Upper lobe of left lung (tissue), 4 donors: Measurements from ENCODE around the gene CAP2.
"Not testable (repeated sequence)": the region's sequence is repeated elsewhere in the genome, so short reads cannot be mapped to it uniquely, and the experiment has no call there.

Source experiments
- EP300 ChIP-seq, 4 donors: sonication (generic); formaldehyde crosslinking; IDR thresholded peaks; one replicate each; pipeline ENCODE4 v1.5.1; 2017; ENCODE audit warnings: antibody characterized with exemption in 4 of 4, control low read depth in 2 of 4
- POLR2A ChIP-seq, 4 donors: fragments of 450-650 bp; IDR thresholded peaks; one replicate each; pipeline ENCODE4 v1.5.1; 2016 to 2017; ENCODE audit warnings: antibody characterized with exemption in 4 of 4, mild to moderate bottlenecking in 2 of 4
- TF ChIP-seq, protein P1 (sequence below), 6 experiments: fragments of 450-650 bp in 4 of 6; fragments of 200-600 bp in 2 of 6; sonication (generic) in 2 of 6; IDR thresholded peaks; one replicate each; pipeline ENCODE4 v1.5.1; 2016 to 2019; ENCODE audit warnings: antibody characterized with exemption in 6 of 6

DNA sequence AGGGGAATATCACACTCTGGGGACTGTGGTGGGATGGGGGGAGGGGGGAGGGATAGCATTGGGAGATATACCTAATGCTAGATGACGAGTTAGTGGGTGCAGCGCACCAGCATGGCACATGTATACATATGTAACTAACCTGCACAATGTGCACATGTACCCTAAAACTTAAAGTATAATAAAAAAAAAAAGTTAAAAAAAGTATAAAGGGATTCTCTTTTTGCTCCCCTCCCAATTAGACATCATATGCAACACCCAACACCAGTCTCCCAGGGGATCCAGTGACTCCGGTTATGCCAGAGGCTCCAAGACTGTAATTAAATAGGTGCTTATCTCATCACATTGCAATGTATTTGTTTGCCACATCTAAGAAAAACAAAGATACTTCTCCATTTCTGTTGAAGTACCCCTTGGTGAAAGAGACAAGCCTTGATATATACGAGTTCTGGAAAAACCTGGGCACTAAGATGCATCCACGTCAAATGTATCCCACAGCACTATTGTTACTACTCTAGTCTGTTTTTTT, 35.3 kb downstream of the CAP2 start:
- TF ChIP-seq, protein P1, sequence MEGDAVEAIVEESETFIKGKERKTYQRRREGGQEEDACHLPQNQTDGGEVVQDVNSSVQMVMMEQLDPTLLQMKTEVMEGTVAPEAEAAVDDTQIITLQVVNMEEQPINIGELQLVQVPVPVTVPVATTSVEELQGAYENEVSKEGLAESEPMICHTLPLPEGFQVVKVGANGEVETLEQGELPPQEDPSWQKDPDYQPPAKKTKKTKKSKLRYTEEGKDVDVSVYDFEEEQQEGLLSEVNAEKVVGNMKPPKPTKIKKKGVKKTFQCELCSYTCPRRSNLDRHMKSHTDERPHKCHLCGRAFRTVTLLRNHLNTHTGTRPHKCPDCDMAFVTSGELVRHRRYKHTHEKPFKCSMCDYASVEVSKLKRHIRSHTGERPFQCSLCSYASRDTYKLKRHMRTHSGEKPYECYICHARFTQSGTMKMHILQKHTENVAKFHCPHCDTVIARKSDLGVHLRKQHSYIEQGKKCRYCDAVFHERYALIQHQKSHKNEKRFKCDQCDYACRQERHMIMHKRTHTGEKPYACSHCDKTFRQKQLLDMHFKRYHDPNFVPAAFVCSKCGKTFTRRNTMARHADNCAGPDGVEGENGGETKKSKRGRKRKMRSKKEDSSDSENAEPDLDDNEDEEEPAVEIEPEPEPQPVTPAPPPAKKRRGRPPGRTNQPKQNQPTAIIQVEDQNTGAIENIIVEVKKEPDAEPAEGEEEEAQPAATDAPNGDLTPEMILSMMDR (IDR thresholded peaks at IDR 0.05), result not testable (repeated sequence)
- not testable (repeated sequence) for TF ChIP-seq POLR2A, EP300 (IDR thresholded peaks at IDR 0.05)
